Liver (tissue), 9 donors: ENCODE data around the gene CDH4. TPM values are rescaled to one million over a fixed set of nuclear protein-coding genes. Genes with fewer than 3 reads are reported as not detected.

Experiments used
- DNase-seq: peaks from one replicate; pipeline ENCODE4 v3.0.0-alpha.2; 2017; ENCODE audit warnings: low spot score
- H3K27ac ChIP-seq, 2 donors: one replicate each; pipeline ENCODE4 v1.7.0; 2013; ENCODE audit warnings: inconsistent platforms in 2 of 2, low read length in 2 of 2, control low read depth in 1 of 2, low read depth in 1 of 2, mild to moderate bottlenecking in 1 of 2
- H3K27me3 ChIP-seq, 4 donors: one replicate each; pipeline versions ENCODE4 v1.6.1 to v1.7.0; 2013; ENCODE audit warnings: low read length in 3 of 4, inconsistent platforms in 1 of 4, mild to moderate bottlenecking in 1 of 4, moderate library complexity in 1 of 4; ENCODE audit not compliant: control insufficient read depth in 4 of 4, insufficient read depth in 4 of 4
- H3K36me3 ChIP-seq, 4 donors: one replicate each; pipeline versions ENCODE4 v1.6.1 to v1.7.0; 2013; ENCODE audit warnings: low read length in 3 of 4, mild to moderate bottlenecking in 3 of 4, low read depth in 1 of 4, moderate library complexity in 1 of 4; ENCODE audit not compliant: control insufficient read depth in 4 of 4, insufficient read depth in 3 of 4
- H3K4me1 ChIP-seq, 4 donors: one replicate each; pipeline versions ENCODE4 v1.6.1 to v1.7.0; 2013; ENCODE audit warnings: low read length in 3 of 4, mild to moderate bottlenecking in 3 of 4, moderate library complexity in 1 of 4; ENCODE audit not compliant: control insufficient read depth in 4 of 4, insufficient read depth in 4 of 4
- H3K4me3 ChIP-seq, 3 donors: one replicate each; pipeline versions ENCODE4 v1.6.1 to v1.7.0; 2013; ENCODE audit warnings: low read length in 3 of 3, control low read depth in 1 of 3, low read depth in 1 of 3, mild to moderate bottlenecking in 1 of 3
- H3K9ac ChIP-seq, 2 donors: one replicate each; pipeline ENCODE4 v1.7.0; 2013; ENCODE audit warnings: low read length in 2 of 2, mild to moderate bottlenecking in 2 of 2, moderate library complexity in 2 of 2, control low read depth in 1 of 2, low read depth in 1 of 2
- H3K9me3 ChIP-seq, 4 donors: one replicate each; pipeline versions ENCODE4 v1.6.1 to v1.7.0; 2013; ENCODE audit warnings: low read length in 3 of 4; ENCODE audit not compliant: control insufficient read depth in 4 of 4
- ATF3 ChIP-seq: IDR thresholded peaks from 2 replicates; pipeline ENCODE4 v1.6.1; 2016; ENCODE audit warnings: antibody characterized with exemption
- CTCF ChIP-seq: fragments of 150-350 bp; IDR thresholded peaks from 2 replicates; pipeline ENCODE4 v1.5.1; 2017; ENCODE audit warnings: improper control_type of control experiment, low read depth, low read length; ENCODE audit not compliant: missing input control
- EGR1 ChIP-seq, 2 donors: IDR thresholded peaks; 2 replicates each; pipeline ENCODE4 v1.6.1; 2016 to 2018; ENCODE audit warnings: antibody characterized with exemption in 2 of 2, low read depth in 2 of 2
- FOXA1 ChIP-seq: IDR thresholded peaks from 2 replicates; pipeline ENCODE4 v1.6.1; 2016; ENCODE audit warnings: antibody characterized with exemption
- FOXA2 ChIP-seq: IDR thresholded peaks from 2 replicates; pipeline ENCODE4 v1.6.1; 2016; ENCODE audit warnings: antibody characterized with exemption
- GABPA ChIP-seq, 2 donors: IDR thresholded peaks in 1 of 2; conservative IDR thresholded peaks in 1 of 2; 2 replicates each; pipeline ENCODE4 v1.6.1; 2016; ENCODE audit warnings: antibody characterized with exemption in 2 of 2, mild to moderate bottlenecking in 1 of 2, moderate library complexity in 1 of 2
- HNF4A ChIP-seq, 2 donors: conservative IDR thresholded peaks; 2 replicates each; pipeline ENCODE4 v1.6.1; 2016; ENCODE audit warnings: antibody characterized with exemption in 2 of 2, mild to moderate bottlenecking in 2 of 2
- HNF4G ChIP-seq: IDR thresholded peaks from 2 replicates; pipeline ENCODE4 v1.6.1; 2016; ENCODE audit warnings: antibody characterized with exemption
- JUND ChIP-seq, 2 donors: IDR thresholded peaks; 2 replicates each; pipeline ENCODE4 v1.6.1; 2016; ENCODE audit warnings: antibody characterized with exemption in 2 of 2
- MAX ChIP-seq: IDR thresholded peaks from 2 replicates; pipeline ENCODE4 v1.6.1; 2016; ENCODE audit warnings: antibody characterized with exemption
- NR2F2 ChIP-seq: IDR thresholded peaks from 2 replicates; pipeline ENCODE4 v1.6.1; 2016; ENCODE audit warnings: antibody characterized with exemption
- RAD21 ChIP-seq, 2 donors: IDR thresholded peaks; 2 replicates each; pipeline ENCODE4 v1.6.1; 2016; ENCODE audit warnings: antibody characterized with exemption in 2 of 2, mild to moderate bottlenecking in 2 of 2
- REST ChIP-seq: IDR thresholded peaks from 2 replicates; pipeline ENCODE4 v1.6.1; 2016; ENCODE audit warnings: antibody characterized with exemption, mild to moderate bottlenecking
- SP1 ChIP-seq: IDR thresholded peaks from 2 replicates; pipeline ENCODE4 v1.6.1; 2018; ENCODE audit warnings: antibody characterized with exemption, mild to moderate bottlenecking
- YY1 ChIP-seq: IDR thresholded peaks from 2 replicates; pipeline ENCODE4 v1.6.1; 2016; ENCODE audit warnings: antibody characterized with exemption, mild to moderate bottlenecking
- ZBTB33 ChIP-seq: IDR thresholded peaks from 2 replicates; pipeline ENCODE4 v1.6.1; 2016; ENCODE audit warnings: antibody characterized with exemption
- WGBS: extraction: QIAGEN DNeasy Blood & Tissue Kit; methylation state at CpG from one replicate; pipeline ENCODE4 v1.1.7; 2013; 5-methylcytosine and 5-hydroxymethylcytosine counted together
- polyA plus RNA-seq, 2 donors: library from polyadenylated mRNA; stranded (reverse) in 1 of 2; unstranded in 1 of 2; fragments of 200-250 nt in 1 of 2; fragments of >200 nt in 1 of 2; fragmentation: Nextera tagmentation in 1 of 2; extraction: Ambion mirVana in 1 of 2; gene quantifications; one replicate each; pipeline versions ENCODE4 v1.2.1 to v1.2.3, GENCODE V29; 2013 to 2015
- total RNA-seq, 2 donors: library from RNA; depleted of rRNA; stranded (reverse); fragments of >200 nt; gene quantifications; one replicate each; pipeline ENCODE4 v1.2.3, GENCODE V29; 2014
- donor health status: healthy.
- donor health status: healthy.
- donor health status: healthy.
- donor health status: healthy.
- donor health status: healthy.

CDH4 gene
- total and polyA plus RNA-seq, 4 donors: 0.03 to 0.25 (median 0.19) TPM; not detected in 1

GRCh38 chr20:61789329-61789728 lies 537.3 kb downstream of the CDH4 start (continued):
- TF ChIP-seq ZBTB33: no peak
- no peak for TF ChIP-seq HNF4G
- TF ChIP-seq JUND (IDR thresholded peaks at IDR 0.05): no peak
- TF ChIP-seq SP1: no peak
- TF ChIP-seq FOXA2: no peak
- TF ChIP-seq RAD21 (IDR thresholded peaks at IDR 0.05): no peak

GRCh38 chr20:61790116-61790827 lies 538.2 kb downstream of the CDH4 start:
- no peak overlapping the region for H3K9ac ChIP-seq
- H3K9me3 ChIP-seq: no peaks in the 10 kb centered on the region
- peaks cover 0 to 6% (median under 1%) of the 10 kb centered on the region in 4 donors for H3K27me3 ChIP-seq
- H3K27ac ChIP-seq: no peak overlapping the region
- H3K4me1 ChIP-seq: no peaks in the 10 kb centered on the region
- 78% methylated on average over 2 of the region's 2 CpGs for WGBS
- no peak for TF ChIP-seq FOXA2
- no peaks in the 10 kb centered on the region for H3K36me3 ChIP-seq
- H3K4me3 ChIP-seq: no peak overlapping the region
- DNase-seq: no peak

GRCh38 chr20:61791995-61792394 lies 539.9 kb downstream of the CDH4 start:
- Histone ChIP-seq H3K36me3 (no peaks in the 10 kb centered on the region), H3K27me3 (peaks cover 0 to 6% (median under 1%) of the 10 kb centered on the region in 4 donors), H3K9ac (no peak overlapping the region), H3K4me3 (no peak overlapping the region), H3K4me1 (no peaks in the 10 kb centered on the region), H3K27ac (no peak overlapping the region), H3K9me3 (no peaks in the 10 kb centered on the region)
- WGBS: 72% methylated on average over 6 of the region's 6 CpGs
- no peak for TF ChIP-seq JUND (IDR thresholded peaks at IDR 0.05)
- no peak for TF ChIP-seq MAX
- no peak for TF ChIP-seq RAD21 (IDR thresholded peaks at IDR 0.05)
- TF ChIP-seq FOXA2: no peak
- no peak for TF ChIP-seq CTCF
- TF ChIP-seq SP1: no peak
- TF ChIP-seq NR2F2: no peak
- no peak for TF ChIP-seq GABPA (IDR thresholded peaks at IDR 0.05 in 1 of 2, conservative IDR thresholded peaks at IDR 0.05 in 1 of 2)
- TF ChIP-seq REST: no peak
- no peak for TF ChIP-seq YY1
- TF ChIP-seq HNF4A (conservative IDR thresholded peaks at IDR 0.05): no peak
- TF ChIP-seq ZBTB33: no peak
- no peak for TF ChIP-seq FOXA1
- no peak for TF ChIP-seq HNF4G
- TF ChIP-seq EGR1 (IDR thresholded peaks at IDR 0.05; ENCODE audit: low read depth in 2 of 2): no peak
- TF ChIP-seq ATF3: no peak
- DNase-seq: no peak
